Panc1 (cell line): ENCODE measurements around the gene KRTAP5-10.
"Not testable (repeated sequence)": the region's sequence is repeated elsewhere in the genome, so short reads cannot be mapped to it uniquely, and the experiment has no call there.

Source experiments
- CTCF ChIP-seq: fragments of 450-650 bp; IDR thresholded peaks from 2 replicates; pipeline ENCODE4 v1.5.1; 2017; ENCODE audit warnings: mild to moderate bottlenecking
- POLR2AphosphoS5 ChIP-seq: IDR thresholded peaks from 2 replicates; pipeline ENCODE4 v1.6.1; 2012; ENCODE audit warnings: mild to moderate bottlenecking, low read depth, low read length, moderate library complexity
- REST ChIP-seq, 2 experiments: IDR thresholded peaks; 2 replicates each; pipeline ENCODE4 v1.6.1; 2011 to 2012; ENCODE audit warnings: low read depth in 2 of 2, control low read depth in 1 of 2, low read length in 1 of 2, mild to moderate bottlenecking in 1 of 2, moderate library complexity in 1 of 2; ENCODE audit not compliant: insufficient read depth in 1 of 2
- SIN3A ChIP-seq: IDR thresholded peaks from 2 replicates; pipeline ENCODE4 v1.6.1; 2012; ENCODE audit warnings: low read depth, mild to moderate bottlenecking, low read length, moderate library complexity, borderline replicate concordance; ENCODE audit not compliant: insufficient read depth
- TCF7L2 ChIP-seq: IDR thresholded peaks from 2 replicates; pipeline ENCODE4 v1.6.1; 2011; ENCODE audit warnings: mild to moderate bottlenecking, low read depth, low read length, inconsistent platforms

GRCh38 chr11:71603221-71603620, 37.9 kb downstream of the KRTAP5-10 start:
- not testable (repeated sequence) for TF ChIP-seq CTCF; REST (IDR thresholded peaks at IDR 0.05; ENCODE audit: insufficient read depth in 1 of 2, low read depth in 2 of 2, low read length in 1 of 2); TCF7L2; SIN3A; POLR2AphosphoS5
